Activated T-cell treated with anti-CD3 and anti-CD28 coated beads for 24 hours (primary cell): Measurements from ENCODE around the gene SIGLEC5.
"Not testable (repeated sequence)": the region's sequence is repeated elsewhere in the genome, so short reads cannot be mapped to it uniquely, and the experiment has no call there.

Source experiments
- DNase-seq: peaks from one replicate; pipeline ENCODE4 v3.0.0-alpha.2; 2020; ENCODE audit warnings: low read depth

SIGLEC5 gene

GRCh38 chr19:51630315-51630714 lies at the start of gene SIGLEC5:
SIGLEC5 (minus strand) TSS chr19:51630401; CDS start chr19:51630335, 66 bp downstream.
- DNase-seq: not testable (repeated sequence)

GRCh38 chr19:51676566-51677083 lies 46.4 kb upstream of the SIGLEC5 start:
- DNase-seq: no peak

GRCh38 chr19:51675911-51676565 lies 45.8 kb upstream of the SIGLEC5 start:
- DNase-seq: not testable (repeated sequence)

- no peak for DNase-seq
Observed at GRCh38 chr19:51668216-51668615, 38.0 kb upstream of the SIGLEC5 start.

- no peak for DNase-seq
Observed at GRCh38 chr19:51664997-51665396, 34.8 kb upstream of the SIGLEC5 start.

- no peak for DNase-seq
Observed at GRCh38 chr19:51664131-51664530, 33.9 kb upstream of the SIGLEC5 start.

- no peak for DNase-seq
Observed at GRCh38 chr19:51663650-51664049, 33.4 kb upstream of the SIGLEC5 start.

GRCh38 chr19:51660975-51661600 lies 30.9 kb upstream of the SIGLEC5 start:
- peak; percentile 39 for DNase-seq

- no peak for DNase-seq
Observed at GRCh38 chr19:51654783-51655182, 24.6 kb upstream of the SIGLEC5 start.

- no peak for DNase-seq
Observed at GRCh38 chr19:51653162-51653561, 23.0 kb upstream of the SIGLEC5 start.

- DNase-seq: no peak
Observed at GRCh38 chr19:51652266-51652665, 22.1 kb upstream of the SIGLEC5 start.

- DNase-seq: no peak
Observed at GRCh38 chr19:51651216-51651846, 21.1 kb upstream of the SIGLEC5 start.

- no peak for DNase-seq
Observed at GRCh38 chr19:51647318-51647717, 17.1 kb upstream of the SIGLEC5 start.

GRCh38 chr19:51646730-51647129 lies 16.5 kb upstream of the SIGLEC5 start, which contains the start of gene SIGLEC14:
SIGLEC14 (minus strand) TSS chr19:51646825; CDS start chr19:51646759, 66 bp downstream.
- DNase-seq: not testable (repeated sequence)

GRCh38 chr19:51644636-51645271 lies 14.6 kb upstream of the SIGLEC5 start:
- no peak for DNase-seq

GRCh38 chr19:51641648-51642047 lies 11.4 kb upstream of the SIGLEC5 start:
- no peak for DNase-seq

- no peak for DNase-seq
Observed at GRCh38 chr19:51640386-51640785, 10.2 kb upstream of the SIGLEC5 start.

- no peak for DNase-seq
Observed at GRCh38 chr19:51639916-51640315, 9.7 kb upstream of the SIGLEC5 start.

GRCh38 chr19:51637362-51637978 lies 7.3 kb upstream of the SIGLEC5 start:
- DNase-seq: no peak

GRCh38 chr19:51632126-51632525 lies 1.9 kb upstream of the SIGLEC5 start:
- no peak for DNase-seq

GRCh38 chr19:51628153-51628939 lies 1.9 kb downstream of the SIGLEC5 start:
- no peak for DNase-seq
